Fibroblast of lung (primary cell): ENCODE data around the gene TMEM191C. TPM values are rescaled to one million over a fixed set of nuclear protein-coding genes. Genes with fewer than 3 reads are reported as not detected.
A peak's percentile ranks its signal among the peaks of the same experiment; 100 is the strongest.

ENCODE experiments used
- DNase-seq, 2 donors: peaks; one replicate each; pipeline versions ENCODE4 v3.0.0 to v3.0.0-alpha.2; 2010; ENCODE audit warnings: low read depth in 2 of 2
- H2AFZ ChIP-seq: 2 replicates; pipeline ENCODE4 v1.5.1; 2012; ENCODE audit warnings: low read length, control low read depth, inconsistent platforms
- H3K27ac ChIP-seq: 2 replicates; pipeline ENCODE4 v1.5.1; 2011; ENCODE audit warnings: low read length, control low read depth; ENCODE audit not compliant: insufficient read depth
- H3K27me3 ChIP-seq: 2 replicates; pipeline ENCODE4 v1.5.1; 2011; ENCODE audit warnings: mild to moderate bottlenecking, low read length; ENCODE audit not compliant: control insufficient read depth, insufficient read depth
- H3K36me3 ChIP-seq: 2 replicates; pipeline ENCODE4 v1.5.1; 2011; ENCODE audit warnings: low read length; ENCODE audit not compliant: control insufficient read depth, insufficient read depth
- H3K4me1 ChIP-seq: 2 replicates; pipeline ENCODE4 v1.5.1; 2011; ENCODE audit warnings: low read length; ENCODE audit not compliant: control insufficient read depth, insufficient read depth; ENCODE audit errors: extremely low read depth
- H3K4me2 ChIP-seq: 2 replicates; pipeline ENCODE4 v1.5.1; 2011; ENCODE audit warnings: low read length, control low read depth; ENCODE audit not compliant: insufficient read depth; ENCODE audit errors: extremely low read depth
- H3K4me3 ChIP-seq, 4 experiments: fragments of 200-600 bp in 1 of 4; sonication (generic) in 1 of 4; replicated peaks in 1 of 4; 2 replicates each; pipeline ENCODE4 v1.5.1; 2011 to 2016; ENCODE audit warnings: low read length in 4 of 4, low read depth in 3 of 4, mild to moderate bottlenecking in 3 of 4, control low read depth in 2 of 4, inconsistent platforms in 1 of 4, mixed read lengths in 1 of 4; ENCODE audit not compliant: insufficient read depth in 1 of 4; ENCODE audit errors: control extremely low read depth in 1 of 4
- H3K79me2 ChIP-seq: 2 replicates; pipeline ENCODE4 v1.5.1; 2012; ENCODE audit warnings: mild to moderate bottlenecking, low read length, inconsistent platforms; ENCODE audit not compliant: control insufficient read depth, insufficient read depth
- H3K9ac ChIP-seq: 2 replicates; pipeline ENCODE4 v1.5.1; 2011; ENCODE audit warnings: mild to moderate bottlenecking, low read length, control low read depth; ENCODE audit not compliant: insufficient read depth
- H3K9me3 ChIP-seq: 2 replicates; pipeline ENCODE4 v1.5.1; 2012; ENCODE audit warnings: low read depth, low read length; ENCODE audit not compliant: control insufficient read depth, insufficient read depth
- H4K20me1 ChIP-seq: 2 replicates; pipeline ENCODE4 v1.5.1; 2011; ENCODE audit warnings: low read length; ENCODE audit not compliant: control insufficient read depth, insufficient read depth; ENCODE audit errors: extremely low read depth
- CTCF ChIP-seq, 2 donors: IDR thresholded peaks in 1 of 2; conservative IDR thresholded peaks in 1 of 2; 1 replicate in 1 of 2; 2 replicates in 1 of 2; pipeline ENCODE4 v1.5.1; 2011 to 2012; ENCODE audit warnings: low read length in 2 of 2, control low read depth in 1 of 2, inconsistent platforms in 1 of 2, low read depth in 1 of 2, mild to moderate bottlenecking in 1 of 2
- EZH2 ChIP-seq: IDR thresholded peaks from 2 replicates; pipeline ENCODE4 v1.5.1; 2012; ENCODE audit warnings: low read length, control low read depth, mild to moderate bottlenecking; ENCODE audit errors: missing control alignments
- polyA plus RNA-seq, 2 donors: library from polyadenylated mRNA; depleted of rRNA in 1 of 2; stranded (reverse) in 1 of 2; unstranded in 1 of 2; fragments of >200 nt; gene quantifications; 2 replicates each; pipeline ENCODE4 v1.2.1, GENCODE V29; 2011 to 2012; ENCODE audit warnings: missing spikeins in 1 of 2
- total RNA-seq: library from RNA; depleted of rRNA; stranded (reverse); fragments of >200 nt; gene quantifications from 2 replicates; pipeline ENCODE4 v1.2.1, GENCODE V29; 2014

TMEM191C gene
- total and polyA plus RNA-seq, 2 donors (not counting 1 experiment from before 2014, with no cell fraction given), result 0.36 to 2.6 TPM

- no peaks in the 10 kb centered on the region for H3K79me2 ChIP-seq
- no peaks in the 10 kb centered on the region for H3K27me3 ChIP-seq
- no peak for DNase-seq
- peaks cover 14% of the 10 kb centered on the region for H3K36me3 ChIP-seq
- H3K9ac ChIP-seq, result no peak overlapping the region
- H2AFZ ChIP-seq, result no peak overlapping the region
- TF ChIP-seq CTCF (conservative IDR thresholded peaks at IDR 0.05 in 1 of 2, IDR thresholded peaks at IDR 0.05 in 1 of 2; ENCODE audit: low read depth in 1 of 2, low read length in 2 of 2) (no peak), EZH2 (no peak)
- no peak overlapping the region for H3K4me3 ChIP-seq
- H3K27ac ChIP-seq, result no peak overlapping the region
- H3K9me3 ChIP-seq, result no peaks in the 10 kb centered on the region
- H4K20me1 ChIP-seq, result no peaks in the 10 kb centered on the region
- no peaks in the 10 kb centered on the region for H3K4me1 ChIP-seq
- no peak overlapping the region for H3K4me2 ChIP-seq
Observed at GRCh38 chr22:21446827-21447690, 20.1 kb upstream of the TMEM191C start.

DNA sequence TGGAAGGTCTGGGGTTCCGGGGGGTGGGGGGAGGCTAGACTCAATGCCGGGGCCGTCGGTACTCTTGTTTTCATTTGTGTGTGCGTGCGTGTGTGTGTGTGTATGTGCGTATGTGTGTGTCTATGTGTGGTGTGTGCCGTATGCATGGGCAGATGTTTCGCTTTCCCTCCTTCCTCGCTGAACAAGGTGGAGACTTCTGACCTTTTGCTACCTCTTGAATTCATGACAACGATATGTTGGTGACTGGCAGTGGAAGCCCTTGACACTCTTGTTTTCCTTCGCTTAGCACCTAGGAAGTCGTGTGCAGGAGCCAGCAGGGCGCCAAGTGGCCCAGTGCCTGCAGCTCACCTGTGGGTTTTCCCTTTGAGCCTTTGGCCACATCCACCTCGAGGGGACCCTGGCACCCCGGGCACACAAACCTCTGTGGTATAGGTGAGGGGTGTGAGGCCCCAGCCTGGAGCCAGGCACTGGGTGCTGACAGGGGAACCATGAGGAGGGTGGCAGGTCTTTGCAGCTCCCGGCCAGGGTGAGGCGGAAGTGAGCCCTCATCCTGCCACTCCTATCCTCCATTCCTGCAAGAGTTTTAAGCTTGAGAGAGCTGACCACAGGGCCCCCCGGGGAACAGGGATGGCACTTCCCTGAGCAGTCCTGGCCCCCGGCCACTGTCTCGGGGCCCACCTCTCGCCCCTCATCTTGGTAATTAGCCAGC is 19.3 kb upstream of the TMEM191C start:
- no peaks in the 10 kb centered on the region for H4K20me1 ChIP-seq
- no peaks in the 10 kb centered on the region for H3K79me2 ChIP-seq
- peaks cover 14% of the 10 kb centered on the region for H3K36me3 ChIP-seq
- H2AFZ ChIP-seq, result no peak overlapping the region
- H3K27ac ChIP-seq, result no peak overlapping the region
- TF ChIP-seq EZH2, result no peak
- peak in 1 of 2 donors; percentile 15 for TF ChIP-seq CTCF (conservative IDR thresholded peaks at IDR 0.05 in 1 of 2, IDR thresholded peaks at IDR 0.05 in 1 of 2; ENCODE audit: low read depth in 1 of 2, low read length in 2 of 2)
- H3K4me1 ChIP-seq, result no peaks in the 10 kb centered on the region
- H3K9me3 ChIP-seq, result no peaks in the 10 kb centered on the region
- DNase-seq, result no peak
- H3K27me3 ChIP-seq, result no peaks in the 10 kb centered on the region
- H3K4me2 ChIP-seq, result no peak overlapping the region
- no peak overlapping the region for H3K4me3 ChIP-seq
- H3K9ac ChIP-seq, result no peak overlapping the region

DNA sequence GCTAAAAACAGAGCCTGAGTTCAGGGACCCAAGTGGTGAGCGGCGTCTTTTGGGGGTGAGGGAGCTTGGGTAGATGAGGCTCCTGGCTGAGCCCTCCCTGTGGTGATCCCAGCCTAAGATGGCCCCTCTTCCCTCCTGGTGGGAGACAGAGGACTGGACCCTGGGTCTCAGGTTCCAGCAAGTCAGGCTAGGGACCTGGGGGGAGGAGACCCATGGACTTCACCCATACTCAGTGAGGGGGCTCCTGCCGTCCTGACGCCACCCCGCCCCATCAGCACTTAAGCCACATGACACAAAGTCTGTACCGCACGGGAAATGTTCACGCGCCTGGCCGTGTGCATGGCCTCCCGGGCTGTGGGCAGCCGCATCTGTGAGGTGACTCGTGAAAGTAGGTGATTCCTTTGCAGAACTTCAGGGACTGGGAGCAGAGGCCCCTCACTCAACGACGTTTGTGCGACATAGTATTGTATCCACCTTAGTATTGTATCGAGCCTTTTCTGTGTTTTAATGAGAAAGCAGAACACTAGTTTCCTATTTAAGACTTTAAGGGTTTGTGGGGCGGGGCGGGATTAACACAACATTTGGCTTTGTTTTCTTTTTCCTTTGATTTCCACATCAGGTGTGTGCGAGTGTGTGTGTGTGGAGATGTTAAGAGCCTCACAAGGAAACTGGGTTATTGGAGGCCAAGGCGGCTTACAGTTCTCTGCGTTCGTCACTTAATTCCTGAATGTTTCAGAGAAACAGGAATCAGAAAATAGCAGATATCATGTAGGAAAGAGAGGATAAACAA is 18.4 kb upstream of the TMEM191C start:
- Histone ChIP-seq H3K4me2 (no peak overlapping the region), H3K36me3 (peaks cover 14% of the 10 kb centered on the region)

More for the DNA sequence above, 18.4 kb upstream of the TMEM191C start:
- DNase-seq, result no peak
- Histone ChIP-seq H3K9me3 (no peaks in the 10 kb centered on the region), H3K4me1 (no peaks in the 10 kb centered on the region), H3K79me2 (no peaks in the 10 kb centered on the region), H2AFZ (no peak overlapping the region), H3K4me3 (no peak overlapping the region), H3K27ac (no peak overlapping the region), H3K27me3 (no peaks in the 10 kb centered on the region), H4K20me1 (no peaks in the 10 kb centered on the region), H3K9ac (no peak overlapping the region)
- TF ChIP-seq CTCF (conservative IDR thresholded peaks at IDR 0.05 in 1 of 2, IDR thresholded peaks at IDR 0.05 in 1 of 2; ENCODE audit: low read depth in 1 of 2, low read length in 2 of 2), result no peak
- TF ChIP-seq EZH2, result no peak
